GM23338 (cell line): ENCODE data around the gene FAN1. TPM values are rescaled to one million over a fixed set of nuclear protein-coding genes. Genes with fewer than 3 reads are reported as not detected.

Source experiments
- ATAC-seq: fragments of 200-7000 bp; cut with Tn5 transposase; 3 replicates; pipeline ENCODE4 v1.9.1; 2020
- DNase-seq: peaks from one replicate; pipeline ENCODE4 v3.0.0-alpha.2; 2015; ENCODE audit warnings: low spot score
- H2AFZ ChIP-seq: fragments of 200-600 bp; sonication (generic); 2 replicates; pipeline ENCODE4 v1.8.0; 2016; ENCODE audit warnings: antibody characterized with exemption, mild to moderate bottlenecking, moderate library complexity
- H3F3A ChIP-seq: fragments of 200-600 bp; sonication (generic); replicated peaks from 2 replicates; pipeline ENCODE4 v1.8.0; 2017; ENCODE audit warnings: antibody characterized with exemption, mixed run types, low read depth
- H3K27ac ChIP-seq: fragments of 200-600 bp; sonication (generic); 2 replicates; pipeline ENCODE4 v1.6.1; 2016; ENCODE audit warnings: low read depth
- H3K27me3 ChIP-seq: fragments of 200-600 bp; sonication (generic); 2 replicates; pipeline ENCODE4 v1.8.0; 2016; ENCODE audit warnings: mild to moderate bottlenecking, mixed run types, moderate library complexity; ENCODE audit not compliant: insufficient read depth
- H3K36me3 ChIP-seq: fragments of 200-600 bp; sonication (generic); 2 replicates; pipeline ENCODE4 v1.8.0; 2016; ENCODE audit warnings: mild to moderate bottlenecking; ENCODE audit not compliant: insufficient read depth
- H3K4me1 ChIP-seq: fragments of 200-600 bp; sonication (generic); 2 replicates; pipeline ENCODE4 v1.8.0; 2016; ENCODE audit warnings: mild to moderate bottlenecking, moderate library complexity; ENCODE audit not compliant: insufficient read depth
- H3K4me2 ChIP-seq: fragments of 200-600 bp; sonication (generic); 2 replicates; pipeline ENCODE4 v1.7.1; 2017; ENCODE audit warnings: mixed run types
- H3K4me3 ChIP-seq: fragments of 200-600 bp; sonication (generic); 2 replicates; pipeline ENCODE4 v1.6.1; 2016; ENCODE audit warnings: mixed run types
- H3K79me2 ChIP-seq: fragments of 200-600 bp; sonication (generic); replicated peaks from 2 replicates; pipeline ENCODE4 v1.8.0; 2017; ENCODE audit warnings: mild to moderate bottlenecking; ENCODE audit not compliant: insufficient read depth
- H3K9me2 ChIP-seq: fragments of 200-600 bp; sonication (generic); 2 replicates; pipeline ENCODE4 v1.8.0; 2017; ENCODE audit not compliant: insufficient read depth
- H4K20me1 ChIP-seq: fragments of 200-600 bp; sonication (generic); replicated peaks from 2 replicates; pipeline ENCODE4 v1.8.0; 2017; ENCODE audit warnings: mild to moderate bottlenecking; ENCODE audit not compliant: insufficient read depth
- H3K27ac Mint-ChIP-seq: 2 replicates; pipeline ENCODE4 v1.8.0; 2020; ENCODE audit warnings: inconsistent platforms, mild to moderate bottlenecking, moderate library complexity, mixed read lengths
- H3K27me3 Mint-ChIP-seq: 3 replicates; pipeline ENCODE4 v1.8.0; 2022; ENCODE audit warnings: low read depth, mild to moderate bottlenecking, moderate library complexity, mixed read lengths, inconsistent platforms; ENCODE audit not compliant: insufficient read depth, poor library complexity
- H3K36me3 Mint-ChIP-seq: 3 replicates; pipeline ENCODE4 v1.8.0; 2021; ENCODE audit warnings: low read depth, mild to moderate bottlenecking, inconsistent platforms, moderate library complexity, mixed read lengths
- H3K4me1 Mint-ChIP-seq: 3 replicates; pipeline ENCODE4 v1.8.0; 2020; ENCODE audit warnings: mild to moderate bottlenecking, inconsistent platforms, mixed read lengths
- H3K4me3 Mint-ChIP-seq: 3 replicates; pipeline ENCODE4 v1.8.0; 2021; ENCODE audit warnings: moderate library complexity, mild to moderate bottlenecking, inconsistent platforms, mixed read lengths
- H3K9me3 Mint-ChIP-seq: 3 replicates; pipeline ENCODE4 v1.8.0; 2020; ENCODE audit warnings: moderate library complexity, mild to moderate bottlenecking, inconsistent platforms, mixed read lengths
- CREB1 ChIP-seq: fragments of 250-450 bp; sonication (Bioruptor Pico); IDR thresholded peaks from 2 replicates; pipeline ENCODE4 v1.5.0; 2020; ENCODE audit warnings: low read depth, mild to moderate bottlenecking, moderate library complexity
- EZH2 ChIP-seq: fragments of 200-600 bp; sonication (generic); IDR thresholded peaks from one replicate; pipeline ENCODE4 v1.8.0; 2017; ENCODE audit warnings: antibody characterized with exemption, mild to moderate bottlenecking, low read depth; ENCODE audit not compliant: unreplicated experiment
- EZH2phosphoT487 ChIP-seq: fragments of 200-600 bp; sonication (generic); IDR thresholded peaks from one replicate; pipeline ENCODE4 v1.8.1; 2018; ENCODE audit warnings: antibody characterized with exemption; ENCODE audit not compliant: unreplicated experiment
- NANOG ChIP-seq: IDR thresholded peaks from 2 replicates; pipeline ENCODE4 v1.6.1; 2016; ENCODE audit warnings: antibody characterized with exemption, borderline replicate concordance
- POLR2AphosphoS5 ChIP-seq: IDR thresholded peaks from 2 replicates; pipeline ENCODE4 v1.6.1; 2016; ENCODE audit warnings: antibody characterized with exemption, low read depth
- STAT1 ChIP-seq: IDR thresholded peaks from one replicate; pipeline ENCODE4 v1.6.1; 2016; ENCODE audit warnings: antibody characterized with exemption; ENCODE audit not compliant: unreplicated experiment
- ZNF114 ChIP-seq: fragments of 250-450 bp; sonication (Bioruptor Pico); IDR thresholded peaks from 2 replicates; pipeline ENCODE4 v1.5.0; 2020; ENCODE audit warnings: mild to moderate bottlenecking, moderate library complexity
- polyA plus RNA-seq: library from polyadenylated mRNA; unstranded; fragments of >200 nt; fragmentation: Nextera tagmentation; extraction: Ambion mirVana; gene quantifications from 2 replicates; pipeline ENCODE4 v1.2.1, GENCODE V29; 2016
- total RNA-seq: library from RNA; depleted of rRNA; stranded (reverse); fragments of >200 nt; shearing (Covaris generic); gene quantifications from 2 replicates; pipeline ENCODE4 v1.2.3, GENCODE V29; 2014
- TF ChIP-seq, protein P1 (sequence below), 2 experiments: fragments of 200-600 bp in 1 of 2; sonication (generic) in 1 of 2; conservative IDR thresholded peaks; 2 replicates each; pipeline versions ENCODE4 v1.5.1 to v1.6.1; 2016 to 2017; ENCODE audit warnings: antibody characterized with exemption in 2 of 2, low read depth in 2 of 2, mild to moderate bottlenecking in 2 of 2, moderate library complexity in 1 of 2
- TF ChIP-seq, protein P2 (sequence below): IDR thresholded peaks from one replicate; pipeline ENCODE4 v1.6.1; 2018; ENCODE audit warnings: antibody characterized with exemption; ENCODE audit not compliant: unreplicated experiment

The FAN1 gene
- total and polyA plus RNA-seq, 2 experiments from 2014 or later: 9.1 to 29.2 TPM

DNA sequence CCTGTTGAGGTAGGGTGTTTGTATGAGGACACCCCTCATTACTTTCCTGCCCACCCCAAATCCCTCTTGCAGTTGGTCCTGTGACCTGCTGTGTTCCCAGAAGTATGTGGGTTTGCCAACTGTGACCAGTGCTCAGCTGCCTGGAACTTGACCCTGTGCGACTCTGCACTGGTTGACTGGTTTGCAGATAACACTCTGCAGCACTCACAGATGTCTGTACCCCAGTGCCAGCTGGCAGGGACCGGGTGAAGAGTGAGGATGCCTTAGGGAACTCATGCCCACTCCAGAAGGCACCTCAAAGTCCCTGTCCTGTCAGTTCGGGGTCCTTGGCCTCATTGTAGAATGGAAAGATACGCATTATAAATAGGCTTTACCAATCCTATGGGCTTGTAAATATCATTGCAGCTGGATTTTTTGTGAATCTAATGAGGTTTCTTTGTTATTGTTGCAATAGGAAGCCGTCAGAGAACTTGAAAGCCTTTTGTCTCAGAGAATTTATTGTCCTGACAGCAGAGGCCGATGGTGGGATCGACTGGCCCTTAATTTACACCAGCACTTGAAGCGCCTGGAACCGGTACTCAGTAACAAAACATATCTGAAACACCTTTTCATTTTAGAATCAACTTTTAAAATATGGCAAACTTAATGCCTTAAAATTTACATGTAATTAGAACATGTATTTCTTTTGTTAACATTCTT, 18.2 kb downstream of the FAN1 start:
- Histone ChIP-seq H3F3A (no peaks in the 10 kb centered on the region), H3K9me2 (no peaks in the 10 kb centered on the region), H3K4me2 (peak overlapping the region; percentile 35), H4K20me1 (no peaks in the 10 kb centered on the region), H3K4me3 (no peak overlapping the region; the same call in 1 of the 2 replicates), H2AFZ (no peak overlapping the region), H3K27me3 (no peaks in the 10 kb centered on the region), H3K27ac (peak overlapping the region; percentile 75), H3K4me1 (peaks cover 20% of the 10 kb centered on the region), H3K79me2 (no peaks in the 10 kb centered on the region; the same call in 1 of the 2 replicates), H3K36me3 (peaks cover 18% of the 10 kb centered on the region; the same call in 1 of the 2 replicates)
- Mint-ChIP-seq H3K9me3 (no peaks in the 10 kb centered on the region; the same call in 2 of the 3 replicates), H3K4me3 (peak overlapping the region; percentile 18), H3K36me3 (peaks cover 73% of the 10 kb centered on the region), H3K4me1 (peaks cover 36% of the 10 kb centered on the region), H3K27me3 (peaks cover 8% of the 10 kb centered on the region), H3K27ac (peak overlapping the region; percentile 99)
- 0 out of 2 replicates have a peak, but pooled peaks have one; percentile 18 for TF ChIP-seq NANOG
- TF ChIP-seq, protein P1, sequence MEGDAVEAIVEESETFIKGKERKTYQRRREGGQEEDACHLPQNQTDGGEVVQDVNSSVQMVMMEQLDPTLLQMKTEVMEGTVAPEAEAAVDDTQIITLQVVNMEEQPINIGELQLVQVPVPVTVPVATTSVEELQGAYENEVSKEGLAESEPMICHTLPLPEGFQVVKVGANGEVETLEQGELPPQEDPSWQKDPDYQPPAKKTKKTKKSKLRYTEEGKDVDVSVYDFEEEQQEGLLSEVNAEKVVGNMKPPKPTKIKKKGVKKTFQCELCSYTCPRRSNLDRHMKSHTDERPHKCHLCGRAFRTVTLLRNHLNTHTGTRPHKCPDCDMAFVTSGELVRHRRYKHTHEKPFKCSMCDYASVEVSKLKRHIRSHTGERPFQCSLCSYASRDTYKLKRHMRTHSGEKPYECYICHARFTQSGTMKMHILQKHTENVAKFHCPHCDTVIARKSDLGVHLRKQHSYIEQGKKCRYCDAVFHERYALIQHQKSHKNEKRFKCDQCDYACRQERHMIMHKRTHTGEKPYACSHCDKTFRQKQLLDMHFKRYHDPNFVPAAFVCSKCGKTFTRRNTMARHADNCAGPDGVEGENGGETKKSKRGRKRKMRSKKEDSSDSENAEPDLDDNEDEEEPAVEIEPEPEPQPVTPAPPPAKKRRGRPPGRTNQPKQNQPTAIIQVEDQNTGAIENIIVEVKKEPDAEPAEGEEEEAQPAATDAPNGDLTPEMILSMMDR (conservative IDR thresholded peaks at IDR 0.05; ENCODE audit: low read depth in 2 of 2): no peak
- DNase-seq (peak; percentile 79), ATAC-seq (peak; percentile 57)

DNA sequence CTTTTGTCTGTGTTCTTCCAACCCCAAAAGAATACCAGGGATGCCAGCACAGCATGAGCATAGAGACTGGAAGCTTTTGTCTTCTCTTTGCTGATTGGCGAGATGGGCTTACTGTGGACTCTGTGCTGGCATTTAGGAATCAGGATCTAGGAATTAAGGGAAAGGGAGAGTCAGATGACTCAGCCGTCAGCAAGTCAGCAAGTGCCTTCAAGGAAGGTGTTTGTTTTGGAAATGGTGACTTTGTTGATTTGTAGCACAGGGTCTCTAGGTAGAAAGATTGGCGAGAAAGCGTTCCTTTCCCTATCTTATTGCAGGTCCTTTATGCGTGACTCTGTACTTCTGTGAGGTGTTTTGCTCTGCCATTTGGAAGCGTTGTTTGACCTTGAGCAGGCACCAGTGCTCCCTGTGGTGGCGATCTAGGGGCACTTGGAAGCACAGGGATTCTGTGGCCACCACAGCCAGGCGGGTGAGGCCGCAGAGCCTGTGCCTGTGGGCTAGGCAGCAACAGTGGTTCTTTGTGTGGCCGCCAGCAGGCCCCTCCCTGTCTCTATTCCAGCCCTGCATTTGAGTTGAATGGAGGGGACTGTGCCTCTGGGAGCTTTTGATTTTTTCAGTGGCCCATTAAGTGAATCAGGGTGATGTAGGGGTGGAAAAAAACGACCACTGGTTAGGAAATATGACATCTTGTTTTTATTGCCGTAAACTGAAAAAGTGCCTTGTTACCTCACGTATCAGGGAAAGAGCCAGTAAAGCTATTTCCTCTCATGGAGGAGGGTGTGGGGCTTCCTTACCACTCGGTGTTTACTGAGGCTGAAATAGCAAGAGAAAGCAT, 19.0 kb downstream of the FAN1 start:
- H3K4me3 Mint-ChIP-seq: peak overlapping the region; percentile 18
- ATAC-seq: peak; percentile 92
- H3K79me2 ChIP-seq: no peaks in the 10 kb centered on the region; the same call in 1 of the 2 replicates
- peaks cover 18% of the 10 kb centered on the region; the same call in 1 of the 2 replicates for H3K36me3 ChIP-seq
- H2AFZ ChIP-seq: no peak overlapping the region
- H3K9me3 Mint-ChIP-seq: no peaks in the 10 kb centered on the region; the same call in 2 of the 3 replicates
- H4K20me1 ChIP-seq: no peaks in the 10 kb centered on the region
- H3K27ac ChIP-seq: peak overlapping the region; percentile 90
- peaks cover 10% of the 10 kb centered on the region for H3K27me3 Mint-ChIP-seq
- no peak for TF ChIP-seq EZH2
- no peak for TF ChIP-seq EZH2phosphoT487
- TF ChIP-seq, protein P2, sequence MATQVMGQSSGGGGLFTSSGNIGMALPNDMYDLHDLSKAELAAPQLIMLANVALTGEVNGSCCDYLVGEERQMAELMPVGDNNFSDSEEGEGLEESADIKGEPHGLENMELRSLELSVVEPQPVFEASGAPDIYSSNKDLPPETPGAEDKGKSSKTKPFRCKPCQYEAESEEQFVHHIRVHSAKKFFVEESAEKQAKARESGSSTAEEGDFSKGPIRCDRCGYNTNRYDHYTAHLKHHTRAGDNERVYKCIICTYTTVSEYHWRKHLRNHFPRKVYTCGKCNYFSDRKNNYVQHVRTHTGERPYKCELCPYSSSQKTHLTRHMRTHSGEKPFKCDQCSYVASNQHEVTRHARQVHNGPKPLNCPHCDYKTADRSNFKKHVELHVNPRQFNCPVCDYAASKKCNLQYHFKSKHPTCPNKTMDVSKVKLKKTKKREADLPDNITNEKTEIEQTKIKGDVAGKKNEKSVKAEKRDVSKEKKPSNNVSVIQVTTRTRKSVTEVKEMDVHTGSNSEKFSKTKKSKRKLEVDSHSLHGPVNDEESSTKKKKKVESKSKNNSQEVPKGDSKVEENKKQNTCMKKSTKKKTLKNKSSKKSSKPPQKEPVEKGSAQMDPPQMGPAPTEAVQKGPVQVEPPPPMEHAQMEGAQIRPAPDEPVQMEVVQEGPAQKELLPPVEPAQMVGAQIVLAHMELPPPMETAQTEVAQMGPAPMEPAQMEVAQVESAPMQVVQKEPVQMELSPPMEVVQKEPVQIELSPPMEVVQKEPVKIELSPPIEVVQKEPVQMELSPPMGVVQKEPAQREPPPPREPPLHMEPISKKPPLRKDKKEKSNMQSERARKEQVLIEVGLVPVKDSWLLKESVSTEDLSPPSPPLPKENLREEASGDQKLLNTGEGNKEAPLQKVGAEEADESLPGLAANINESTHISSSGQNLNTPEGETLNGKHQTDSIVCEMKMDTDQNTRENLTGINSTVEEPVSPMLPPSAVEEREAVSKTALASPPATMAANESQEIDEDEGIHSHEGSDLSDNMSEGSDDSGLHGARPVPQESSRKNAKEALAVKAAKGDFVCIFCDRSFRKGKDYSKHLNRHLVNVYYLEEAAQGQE: no peak
- no peak for TF ChIP-seq POLR2AphosphoS5
- peak; percentile 42 for TF ChIP-seq CREB1
- TF ChIP-seq STAT1: no peak
- TF ChIP-seq, protein P1 (conservative IDR thresholded peaks at IDR 0.05; ENCODE audit: low read depth in 2 of 2): no peak
- TF ChIP-seq ZNF114 (CRISPR knock-in tag): no peak
- H3K36me3 Mint-ChIP-seq: peaks cover 78% of the 10 kb centered on the region
- peaks cover 36% of the 10 kb centered on the region for H3K4me1 Mint-ChIP-seq
- H3K4me1 ChIP-seq: peaks cover 20% of the 10 kb centered on the region
- peak overlapping the region; percentile 15 for H3K4me2 ChIP-seq
- peak overlapping the region; percentile 5; the same call in 1 of the 2 replicates for H3K4me3 ChIP-seq
- H3K9me2 ChIP-seq: no peaks in the 10 kb centered on the region
- peak; percentile 96 for DNase-seq
- peak overlapping the region; percentile 99 for H3K27ac Mint-ChIP-seq
- no peaks in the 10 kb centered on the region for H3F3A ChIP-seq
- H3K27me3 ChIP-seq: no peaks in the 10 kb centered on the region
